HG02840 (cell line): Measurements from ENCODE around the gene ADM.
"Not testable (repeated sequence)": the region's sequence is repeated elsewhere in the genome, so short reads cannot be mapped to it uniquely, and the experiment has no call there.

Source experiments
- ATAC-seq: cut with Tn5 transposase; IDR thresholded peaks from one replicate; pipeline ENCODE4 v1.9.1; 2021; ENCODE audit warnings: mild to moderate bottlenecking, moderate library complexity, moderate number of reproducible peaks; ENCODE audit not compliant: unreplicated experiment, low FRiP score

The ADM gene

GRCh38 chr11:10304495-10305261, at the start of gene ADM:
ADM (plus strand) TSS chr11:10305073; CDS start chr11:10305701, 628 bp downstream.
- no peak for ATAC-seq

GRCh38 chr11:10255388-10256125, 49.3 kb upstream of the ADM start:
- no peak for ATAC-seq

- ATAC-seq: no peak
Measured at GRCh38 chr11:10257478-10257877, 47.4 kb upstream of the ADM start.

- ATAC-seq: no peak
Measured at GRCh38 chr11:10261821-10262220, 43.1 kb upstream of the ADM start.

GRCh38 chr11:10263929-10264328, 40.9 kb upstream of the ADM start:
- ATAC-seq: no peak

GRCh38 chr11:10264716-10265115, 40.2 kb upstream of the ADM start:
- not testable (repeated sequence) for ATAC-seq

- ATAC-seq: no peak
Measured at GRCh38 chr11:10265936-10266335, 38.9 kb upstream of the ADM start.

GRCh38 chr11:10267821-10268220, 37.1 kb upstream of the ADM start:
- no peak for ATAC-seq

- no peak for ATAC-seq
Measured at GRCh38 chr11:10268746-10269488, 36.0 kb upstream of the ADM start.

- no peak for ATAC-seq
Measured at GRCh38 chr11:10272132-10272531, 32.7 kb upstream of the ADM start.

GRCh38 chr11:10273738-10274137, 31.1 kb upstream of the ADM start:
- ATAC-seq: no peak

GRCh38 chr11:10274726-10275125, 30.1 kb upstream of the ADM start:
- no peak for ATAC-seq

- ATAC-seq: no peak
Measured at GRCh38 chr11:10275714-10276113, 29.2 kb upstream of the ADM start.

- ATAC-seq: no peak
Measured at GRCh38 chr11:10282117-10282516, 22.8 kb upstream of the ADM start.

- ATAC-seq: no peak
Measured at GRCh38 chr11:10283991-10284390, 20.9 kb upstream of the ADM start.

GRCh38 chr11:10285148-10285802, 19.6 kb upstream of the ADM start:
- no peak for ATAC-seq

- no peak for ATAC-seq
Measured at GRCh38 chr11:10287140-10287539, 17.7 kb upstream of the ADM start.

- no peak for ATAC-seq
Measured at GRCh38 chr11:10287766-10288715, 16.8 kb upstream of the ADM start.

GRCh38 chr11:10288881-10289764, 15.8 kb upstream of the ADM start:
- no peak for ATAC-seq
